ENCODE results near the gene PAFAH2.
A peak's percentile ranks its signal among the peaks of the same experiment; 100 is the strongest.

The PAFAH2 gene

GRCh38 chr1:25927521-25928265 is 70.2 kb downstream of the PAFAH2 start:
- DNase-seq, result no peak

- no peak for DNase-seq
Measured at GRCh38 chr1:25926731-25927496, 70.9 kb downstream of the PAFAH2 start.

GRCh38 chr1:25924454-25924853 is 73.4 kb downstream of the PAFAH2 start:
- no peak for DNase-seq

GRCh38 chr1:25922971-25923552 is 74.8 kb downstream of the PAFAH2 start:
- DNase-seq, result peak; percentile 50

GRCh38 chr1:25922056-25922970 is 75.5 kb downstream of the PAFAH2 start:
- DNase-seq, result no peak

GRCh38 chr1:25918615-25919014 is 79.2 kb downstream of the PAFAH2 start:
- DNase-seq, result no peak

GRCh38 chr1:25917996-25918395 is 79.9 kb downstream of the PAFAH2 start:
- no peak for DNase-seq

- DNase-seq, result no peak
Measured at GRCh38 chr1:25916460-25916859, 81.4 kb downstream of the PAFAH2 start.

- DNase-seq, result no peak
Measured at GRCh38 chr1:25914074-25914995, 83.5 kb downstream of the PAFAH2 start.

- no peak for DNase-seq
Measured at GRCh38 chr1:25913206-25913605, 84.7 kb downstream of the PAFAH2 start.

- no peak for DNase-seq
Measured at GRCh38 chr1:25912076-25912831, 85.6 kb downstream of the PAFAH2 start.

GRCh38 chr1:25911162-25911561 is 86.7 kb downstream of the PAFAH2 start:
- no peak for DNase-seq
